HL-60/S4 treated with phorbol 12-myristate 13-acetate at 8.2 ng/mL for 4 days and 3 days (cell line): ENCODE measurements around the gene ERCC8.
"Not testable (repeated sequence)": the region's sequence is repeated elsewhere in the genome, so short reads cannot be mapped to it uniquely, and the experiment has no call there.

Experiments
- in situ Hi-C: fragments of 300-500 bp; cut with MboI; formaldehyde crosslinking; loops from 2 replicates; pipeline ENCODE4 v1.15.0; 2022; ENCODE audit warnings: low sequenced_read_pairs

The ERCC8 gene, protein sequence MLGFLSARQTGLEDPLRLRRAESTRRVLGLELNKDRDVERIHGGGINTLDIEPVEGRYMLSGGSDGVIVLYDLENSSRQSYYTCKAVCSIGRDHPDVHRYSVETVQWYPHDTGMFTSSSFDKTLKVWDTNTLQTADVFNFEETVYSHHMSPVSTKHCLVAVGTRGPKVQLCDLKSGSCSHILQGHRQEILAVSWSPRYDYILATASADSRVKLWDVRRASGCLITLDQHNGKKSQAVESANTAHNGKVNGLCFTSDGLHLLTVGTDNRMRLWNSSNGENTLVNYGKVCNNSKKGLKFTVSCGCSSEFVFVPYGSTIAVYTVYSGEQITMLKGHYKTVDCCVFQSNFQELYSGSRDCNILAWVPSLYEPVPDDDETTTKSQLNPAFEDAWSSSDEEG

DNA sequence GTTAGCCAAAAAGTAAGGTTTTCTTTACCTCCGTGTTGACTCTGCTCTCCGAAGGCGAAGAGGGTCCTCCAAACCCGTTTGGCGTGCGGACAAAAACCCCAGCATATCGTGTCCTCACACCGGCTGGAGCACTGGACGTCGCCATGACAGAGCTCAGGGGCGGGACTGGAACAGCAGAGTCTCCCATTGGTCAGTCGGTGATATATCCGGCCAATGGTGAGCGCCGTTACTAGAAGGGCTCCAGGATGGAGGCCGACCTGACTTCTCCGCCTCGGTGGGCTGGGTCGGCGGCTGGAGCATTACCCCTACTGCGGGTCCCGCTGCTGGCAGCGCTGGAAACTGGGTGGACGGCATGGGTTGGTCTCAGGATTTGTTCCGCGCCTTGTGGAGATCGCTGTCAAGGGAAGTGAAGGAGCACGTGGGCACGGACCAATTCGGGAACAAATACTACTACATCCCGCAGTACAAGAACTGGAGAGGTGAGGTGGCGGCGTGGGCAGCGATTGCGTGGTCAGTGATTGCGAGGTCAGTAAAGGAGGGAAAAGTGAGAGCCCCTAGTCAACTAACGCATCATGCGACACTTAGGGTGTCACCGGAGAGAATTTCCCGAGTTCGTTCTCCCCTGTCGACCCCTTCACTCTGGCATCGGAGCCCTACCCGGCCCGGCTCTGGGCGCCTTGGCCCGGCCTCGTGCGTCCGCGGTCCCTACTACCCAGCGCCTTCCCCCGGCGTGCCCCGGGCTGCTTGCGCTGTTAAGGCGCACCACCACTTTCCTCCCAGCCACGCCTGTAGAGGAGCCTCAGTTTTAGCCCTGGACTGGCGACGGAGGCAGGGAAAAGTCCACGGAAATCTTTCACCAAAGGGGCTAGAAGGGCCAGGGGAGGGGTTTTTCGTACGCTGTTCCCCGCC is at the start of gene ERCC8, which contains the start of gene NDUFAF2:
Gene ERCC8 (minus strand): TSS at position 167 of the 909 bp plus-strand sequence. CDS start 62 bp downstream, at position 105.
Gene NDUFAF2 (plus strand): TSS at position 302 of the 909 bp plus-strand sequence. CDS start 51 bp downstream, at position 353.
- in situ Hi-C loops = no loop called here

DNA sequence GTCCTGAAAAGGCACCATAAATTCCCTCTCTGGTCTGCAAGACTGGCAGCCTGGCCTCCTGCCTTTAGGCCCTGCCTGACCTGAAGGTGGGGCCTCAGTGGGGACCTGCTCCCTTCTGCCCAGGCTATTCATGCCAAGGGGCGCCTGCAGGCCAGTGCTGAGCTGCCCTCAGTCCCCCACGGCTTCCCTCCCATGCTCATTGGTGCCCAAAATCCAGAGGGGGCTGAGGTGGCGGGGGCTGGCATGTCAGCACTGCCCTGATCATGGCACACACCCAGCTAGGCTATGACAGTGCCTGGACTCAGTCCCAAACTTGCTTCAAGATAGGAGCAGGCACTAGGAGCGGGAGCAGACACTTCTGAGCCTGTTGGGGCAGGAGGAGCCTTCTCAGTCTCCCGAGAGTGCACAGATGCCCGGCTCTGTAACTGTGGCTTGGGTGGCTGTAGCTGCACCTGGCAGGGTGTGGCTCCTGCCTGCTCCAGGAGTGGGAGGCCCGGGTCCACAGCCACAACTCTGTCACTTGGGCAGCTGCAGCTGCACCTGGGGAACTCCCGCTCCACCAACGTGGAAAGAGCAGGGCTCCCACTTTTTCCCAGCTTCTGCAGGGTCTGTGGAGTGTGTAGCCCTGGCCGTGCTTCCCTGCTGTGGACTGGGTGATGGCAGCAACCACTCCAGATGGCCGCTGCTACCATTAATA is 49.2 kb upstream of the ERCC8 start:
- in situ Hi-C loops = no loop called here

- in situ Hi-C loops = no loop called here
Measured at GRCh38 chr5:60993425-60993824, 48.6 kb upstream of the ERCC8 start.

- in situ Hi-C loops = no loop called here
Measured at GRCh38 chr5:60992871-60993270, 48.0 kb upstream of the ERCC8 start.

- in situ Hi-C loops = no loop called here
Measured at GRCh38 chr5:60989790-60990189, 44.9 kb upstream of the ERCC8 start.

GRCh38 chr5:60982127-60982526 is 37.3 kb upstream of the ERCC8 start:
- in situ Hi-C loops = not testable (repeated sequence)

DNA sequence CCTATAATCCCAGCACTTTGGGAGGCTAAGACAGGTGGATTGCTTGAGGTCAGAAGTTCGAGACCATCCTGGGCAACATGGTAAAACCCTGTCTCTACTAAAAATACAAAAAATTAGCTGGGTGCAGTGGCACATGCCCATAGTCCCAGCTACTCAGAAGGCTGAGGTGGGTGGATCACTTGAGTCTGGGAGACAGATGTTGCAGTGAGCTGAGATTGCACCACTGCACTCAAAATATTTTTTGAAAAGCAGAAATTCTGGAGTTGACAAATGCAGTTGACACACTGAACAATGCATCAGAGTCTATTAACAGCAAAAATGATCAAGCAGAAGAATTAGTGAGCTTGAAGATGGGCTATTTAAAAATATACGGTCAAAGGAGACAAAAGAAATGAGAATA is 35.6 kb upstream of the ERCC8 start:
- in situ Hi-C loops = no loop called here

GRCh38 chr5:60978968-60979367 is 34.1 kb upstream of the ERCC8 start:
- in situ Hi-C loops = no loop called here

DNA sequence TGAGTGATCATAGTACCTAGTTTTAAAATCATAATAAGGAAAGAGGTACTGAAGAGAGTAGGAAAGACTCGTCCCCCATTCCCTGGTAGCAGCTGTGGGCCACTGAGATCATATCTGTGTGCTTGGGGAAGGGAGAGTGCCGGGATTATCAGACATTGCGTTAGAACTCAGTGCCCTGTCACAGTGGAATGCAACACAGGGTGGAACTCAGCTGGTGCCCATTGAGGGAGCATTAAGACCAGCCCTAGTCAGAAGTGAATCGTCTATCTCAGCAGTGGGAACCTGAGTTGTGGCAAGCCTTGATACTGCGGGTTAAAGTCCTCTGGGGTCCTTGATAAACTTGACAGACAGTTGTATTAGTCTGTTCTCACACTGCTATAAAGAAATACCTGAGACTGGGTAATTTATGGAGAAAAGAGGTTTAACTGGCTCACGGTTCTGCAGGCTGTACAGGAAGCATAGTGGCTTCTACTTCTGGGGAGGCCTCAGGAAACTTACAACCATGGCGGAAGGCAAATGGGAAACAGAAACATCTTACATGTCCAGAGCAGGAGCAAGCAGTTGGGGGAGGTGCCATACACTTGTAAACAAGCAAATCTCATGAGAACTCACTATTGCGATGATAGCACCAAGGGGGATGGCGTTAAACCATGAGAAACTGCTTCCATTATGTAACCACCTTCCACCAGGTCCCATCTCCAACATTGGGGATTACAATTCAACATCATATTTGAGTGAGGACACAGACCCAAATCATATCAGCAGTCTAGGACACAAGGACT is 33.3 kb upstream of the ERCC8 start:
- in situ Hi-C loops = no loop called here

DNA sequence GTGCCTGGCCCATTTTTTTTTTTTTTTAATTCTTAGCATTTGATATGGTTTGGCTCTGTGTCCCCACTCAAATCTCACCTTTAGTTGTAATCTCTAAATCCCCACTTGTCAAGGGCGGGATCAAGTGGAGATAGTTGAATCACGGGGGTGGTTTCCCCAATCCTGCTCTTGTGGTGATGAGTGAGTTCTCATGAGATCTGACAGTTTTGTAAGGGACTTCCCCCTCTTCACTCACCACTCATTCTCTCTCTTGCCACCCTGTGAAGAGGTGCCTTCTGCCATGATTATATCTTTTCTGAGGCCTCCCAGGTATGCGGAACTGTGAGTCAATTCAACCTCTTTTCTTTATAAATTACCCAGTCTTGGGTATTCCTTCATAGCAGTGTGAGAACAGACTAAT is 27.4 kb upstream of the ERCC8 start:
- in situ Hi-C loops = no loop called here

DNA sequence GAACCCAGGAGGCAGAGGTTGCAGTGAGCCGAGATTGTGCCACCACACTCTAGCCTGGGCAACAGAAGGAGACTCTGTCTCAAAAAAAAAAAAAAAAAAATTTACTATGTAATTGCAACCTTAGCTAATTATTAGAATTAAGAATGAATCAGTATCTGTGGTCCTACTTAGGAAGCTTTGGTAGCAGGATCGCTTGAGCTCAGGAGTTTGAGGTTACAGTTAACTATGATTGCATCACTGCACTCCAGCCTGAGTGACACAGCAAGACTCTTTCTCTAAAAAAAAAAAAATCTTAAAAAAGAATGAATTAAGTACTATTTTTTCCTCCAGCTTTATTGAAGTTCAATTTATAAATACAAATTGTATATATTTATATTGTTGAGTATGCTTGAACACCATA is 16.8 kb upstream of the ERCC8 start:
- in situ Hi-C loops = no loop called here

GRCh38 chr5:60960591-60960990 is 15.7 kb upstream of the ERCC8 start:
- in situ Hi-C loops = no loop called here

- in situ Hi-C loops = no loop called here
Measured at GRCh38 chr5:60959156-60959555, 14.3 kb upstream of the ERCC8 start.

- in situ Hi-C loops = no loop called here
Measured at GRCh38 chr5:60958712-60959111, 13.8 kb upstream of the ERCC8 start.

- in situ Hi-C loops = no loop called here
Measured at GRCh38 chr5:60958088-60958487, 13.2 kb upstream of the ERCC8 start.

- in situ Hi-C loops = no loop called here
Measured at GRCh38 chr5:60955239-60955638, 10.4 kb upstream of the ERCC8 start.

DNA sequence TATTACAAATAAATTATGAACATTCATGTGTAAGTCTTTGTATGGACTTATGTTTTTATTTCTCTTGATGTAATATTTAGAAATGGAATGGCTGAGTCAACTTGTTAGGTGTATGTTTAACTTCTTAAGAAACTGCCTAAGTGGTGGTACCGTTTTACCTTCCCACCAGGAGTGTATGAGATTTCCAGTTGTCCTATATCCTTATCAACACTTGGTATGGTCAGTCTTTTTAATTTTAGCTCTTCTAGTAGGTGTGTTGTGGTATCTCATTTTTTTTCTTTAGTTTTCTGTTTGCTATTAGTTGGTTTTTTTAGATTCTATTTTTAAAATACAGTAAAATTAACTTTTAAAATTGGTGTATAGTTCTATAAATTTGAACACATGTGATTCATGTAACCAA is 3.9 kb upstream of the ERCC8 start:
- in situ Hi-C loops = no loop called here

DNA sequence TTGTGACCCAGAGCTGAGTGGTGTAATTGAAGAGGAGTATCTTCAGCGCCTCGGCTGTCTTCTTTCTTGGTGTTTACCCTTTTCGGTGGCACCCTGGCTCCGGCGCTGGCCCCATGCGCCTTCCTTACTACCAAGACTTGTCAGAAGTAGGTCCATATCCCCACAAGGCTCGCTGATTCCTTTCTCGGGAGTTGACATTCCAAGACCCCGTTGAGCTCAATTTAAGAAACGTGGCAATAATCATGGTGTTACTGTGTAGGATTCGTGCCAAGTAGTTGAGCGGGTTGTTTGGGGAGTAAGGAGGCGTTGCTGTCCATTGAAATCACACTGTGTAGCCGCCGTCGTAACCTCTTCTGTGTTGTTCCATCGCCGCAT is 930 bp upstream of the ERCC8 start:
- in situ Hi-C loops = no loop called here

DNA sequence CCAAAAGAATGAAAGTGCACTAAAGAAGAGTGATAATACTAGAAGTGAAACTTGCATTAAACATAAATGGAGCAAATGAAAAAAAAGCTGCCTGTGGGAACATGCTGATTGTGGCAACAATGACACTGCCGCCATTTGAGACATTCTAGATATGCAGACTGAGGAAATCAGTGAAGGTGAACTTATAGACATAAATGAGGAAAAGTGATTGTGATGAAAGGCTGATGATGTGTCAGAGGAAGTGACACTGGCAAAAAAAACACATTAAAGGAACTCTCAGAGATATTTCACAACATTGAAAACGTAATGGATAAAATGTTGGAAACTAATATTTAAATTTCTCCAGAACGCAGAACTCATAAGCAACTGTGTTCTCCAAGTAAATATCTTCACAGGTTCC is 1.2 kb downstream of the ERCC8 start:
- in situ Hi-C loops = no loop called here

GRCh38 chr5:60929024-60929423 is 15.8 kb downstream of the ERCC8 start:
- in situ Hi-C loops = no loop called here
